Activated naive CD8-positive, alpha-beta T cell treated with anti-CD3 and anti-CD28 coated beads, Interleukin-2, amount 50 U/mL, for 24 hours (primary cell): Measurements from ENCODE around the gene KRTAP20-1.

Source experiments
- ATAC-seq: fragments of 150-1000 bp; cut with Tn5 transposase; one replicate; pipeline ENCODE4 v1.10.0; 2021
- DNase-seq: peaks from one replicate; pipeline ENCODE4 v3.0.0; 2021
- H3K27ac Mint-ChIP-seq: one replicate; pipeline ENCODE4 v1.8.0; 2021; ENCODE audit warnings: mild to moderate bottlenecking, mixed read lengths
- H3K27me3 Mint-ChIP-seq: one replicate; pipeline ENCODE4 v1.8.0; 2021; ENCODE audit warnings: mixed read lengths
- H3K36me3 Mint-ChIP-seq: one replicate; pipeline ENCODE4 v1.8.0; 2021; ENCODE audit warnings: low read depth, mixed read lengths
- H3K4me1 Mint-ChIP-seq: one replicate; pipeline ENCODE4 v1.8.0; 2021; ENCODE audit warnings: mixed read lengths
- H3K4me3 Mint-ChIP-seq: one replicate; pipeline ENCODE4 v1.8.0; 2021; ENCODE audit warnings: mild to moderate bottlenecking, moderate library complexity, mixed read lengths
- H3K9me3 Mint-ChIP-seq: one replicate; pipeline ENCODE4 v1.8.0; 2021; ENCODE audit warnings: mixed read lengths

Gene KRTAP20-1, protein sequence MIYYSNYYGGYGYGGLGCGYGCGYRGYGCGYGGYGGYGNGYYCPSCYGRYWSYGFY

GRCh38 chr21:30616125-30616524 lies at the start of gene KRTAP20-1:
Gene KRTAP20-1 (plus strand): TSS chr21:30616425. CDS start chr21:30616455, 30 bp downstream.
- DNase-seq (no peak), ATAC-seq (no peak)
- no peaks in the 10 kb centered on the region for H3K27me3 Mint-ChIP-seq
- no peak within 1 kb of the TSS for H3K4me3 Mint-ChIP-seq
- peaks cover 3% of the 10 kb centered on the region for H3K9me3 Mint-ChIP-seq
- no peak within 1 kb of the TSS for H3K27ac Mint-ChIP-seq
- no peaks in the 10 kb centered on the region for H3K36me3 Mint-ChIP-seq
- no peaks in the 10 kb centered on the region for H3K4me1 Mint-ChIP-seq

GRCh38 chr21:30567617-30568016 lies 48.6 kb upstream of the KRTAP20-1 start:
- H3K27ac Mint-ChIP-seq: no peak overlapping the region
- no peak overlapping the region for H3K4me3 Mint-ChIP-seq
- peaks cover 6% of the 10 kb centered on the region for H3K9me3 Mint-ChIP-seq
- ATAC-seq: no peak
- no peaks in the 10 kb centered on the region for H3K36me3 Mint-ChIP-seq
- no peaks in the 10 kb centered on the region for H3K27me3 Mint-ChIP-seq
- no peak for DNase-seq
- H3K4me1 Mint-ChIP-seq: no peaks in the 10 kb centered on the region

- H3K27me3 Mint-ChIP-seq: no peaks in the 10 kb centered on the region
- no peaks in the 10 kb centered on the region for H3K9me3 Mint-ChIP-seq
- H3K36me3 Mint-ChIP-seq: no peaks in the 10 kb centered on the region
- H3K4me3 Mint-ChIP-seq: no peak overlapping the region
- no peaks in the 10 kb centered on the region for H3K4me1 Mint-ChIP-seq
- ATAC-seq (no peak), DNase-seq (no peak)
- H3K27ac Mint-ChIP-seq: no peak overlapping the region
Observed at GRCh38 chr21:30577766-30578165, 38.5 kb upstream of the KRTAP20-1 start.

GRCh38 chr21:30579346-30579745 lies 36.9 kb upstream of the KRTAP20-1 start:
- Mint-ChIP-seq H3K9me3 (no peaks in the 10 kb centered on the region), H3K4me1 (no peaks in the 10 kb centered on the region), H3K27ac (no peak overlapping the region), H3K27me3 (no peaks in the 10 kb centered on the region), H3K4me3 (no peak overlapping the region), H3K36me3 (no peaks in the 10 kb centered on the region)
- ATAC-seq (no peak), DNase-seq (no peak)

DNA sequence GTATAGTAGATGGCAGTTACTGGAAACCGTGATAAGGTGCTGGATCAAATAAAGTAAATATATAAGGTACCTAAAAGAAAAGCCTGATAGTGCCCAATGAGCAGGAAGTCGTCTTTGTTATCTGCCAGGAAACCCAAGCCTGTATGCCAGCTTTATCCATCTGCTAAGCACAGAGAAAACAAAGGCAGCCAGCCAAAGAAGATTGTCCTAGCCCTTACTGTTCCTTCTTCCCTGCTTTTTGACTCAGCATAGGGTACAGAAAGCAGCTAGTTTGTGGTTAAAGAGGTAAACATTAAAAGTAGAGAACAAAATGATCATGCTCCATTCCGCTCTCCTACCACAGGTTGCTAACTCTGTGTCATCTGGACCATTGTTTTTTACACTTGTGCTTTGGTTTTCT lies 36.1 kb upstream of the KRTAP20-1 start:
- H3K27me3 Mint-ChIP-seq: no peaks in the 10 kb centered on the region
- no peak for ATAC-seq
- no peak overlapping the region for H3K4me3 Mint-ChIP-seq

GRCh38 chr21:30582870-30583269 lies 33.4 kb upstream of the KRTAP20-1 start:
- ATAC-seq: no peak
- Mint-ChIP-seq H3K27me3 (no peaks in the 10 kb centered on the region), H3K36me3 (no peaks in the 10 kb centered on the region)

More for the DNA sequence above, 36.1 kb upstream of the KRTAP20-1 start:
- Mint-ChIP-seq H3K9me3 (no peaks in the 10 kb centered on the region), H3K27ac (no peak overlapping the region), H3K36me3 (no peaks in the 10 kb centered on the region), H3K4me1 (no peaks in the 10 kb centered on the region)
- no peak for DNase-seq

GRCh38 chr21:30590297-30590696 lies 25.9 kb upstream of the KRTAP20-1 start, which contains the start of gene KRTAP22-2:
Gene KRTAP22-2 (minus strand): TSS chr21:30590397.
- ATAC-seq (no peak), DNase-seq (no peak)
- H3K4me3 Mint-ChIP-seq: no peak within 1 kb of the TSS
- H3K4me1 Mint-ChIP-seq: no peaks in the 10 kb centered on the region
- no peaks in the 10 kb centered on the region for H3K36me3 Mint-ChIP-seq
- no peaks in the 10 kb centered on the region for H3K27me3 Mint-ChIP-seq
- no peaks in the 10 kb centered on the region for H3K9me3 Mint-ChIP-seq
- H3K27ac Mint-ChIP-seq: no peak within 1 kb of the TSS

More at GRCh38 chr21:30582870-30583269, 33.4 kb upstream of the KRTAP20-1 start:
- Mint-ChIP-seq H3K4me1 (no peaks in the 10 kb centered on the region), H3K27ac (no peak overlapping the region), H3K4me3 (no peak overlapping the region), H3K9me3 (no peaks in the 10 kb centered on the region)
- no peak for DNase-seq

- Mint-ChIP-seq H3K4me1 (no peaks in the 10 kb centered on the region), H3K9me3 (no peaks in the 10 kb centered on the region), H3K4me3 (no peak within 1 kb of the TSS), H3K27ac (no peak within 1 kb of the TSS), H3K27me3 (no peaks in the 10 kb centered on the region), H3K36me3 (no peaks in the 10 kb centered on the region)
- DNase-seq (no peak), ATAC-seq (no peak)
Observed at GRCh38 chr21:30592140-30592539, 24.1 kb upstream of the KRTAP20-1 start, which contains the start of gene KRTAP6-3. Gene KRTAP6-3 (plus strand): TSS chr21:30592440. CDS start chr21:30592446, 6 bp downstream.

DNA sequence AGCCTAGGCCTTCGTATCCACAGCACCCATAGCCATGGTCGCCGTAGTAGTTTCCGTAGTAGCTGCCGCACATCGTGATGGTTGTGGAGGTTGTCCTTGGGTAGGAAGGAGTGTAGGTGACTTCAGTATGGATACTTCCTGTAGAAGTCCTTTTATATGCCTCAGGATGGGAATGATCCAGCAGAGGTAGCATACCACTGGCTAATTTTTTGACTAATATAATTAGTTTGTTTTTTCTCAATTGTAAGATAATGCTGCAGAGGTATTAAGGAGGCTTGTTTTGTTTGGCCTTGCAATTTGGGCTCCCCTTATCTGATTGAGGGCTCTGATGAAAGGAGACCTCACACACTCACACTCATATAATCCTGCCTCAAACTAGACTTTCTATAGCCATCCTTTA lies 17.4 kb upstream of the KRTAP20-1 start, which contains the start of gene KRTAP6-2:
KRTAP6-2 (minus strand) TSS at position 101 of the 400 bp plus-strand sequence; CDS start at position 73, 28 bp downstream.
- no peak for DNase-seq
- H3K4me1 Mint-ChIP-seq: no peaks in the 10 kb centered on the region
- no peak for ATAC-seq
- no peak within 1 kb of the TSS for H3K4me3 Mint-ChIP-seq
- H3K27ac Mint-ChIP-seq: no peak within 1 kb of the TSS
- H3K27me3 Mint-ChIP-seq: no peaks in the 10 kb centered on the region
- H3K9me3 Mint-ChIP-seq: peaks cover 11% of the 10 kb centered on the region
- H3K36me3 Mint-ChIP-seq: no peaks in the 10 kb centered on the region

DNA sequence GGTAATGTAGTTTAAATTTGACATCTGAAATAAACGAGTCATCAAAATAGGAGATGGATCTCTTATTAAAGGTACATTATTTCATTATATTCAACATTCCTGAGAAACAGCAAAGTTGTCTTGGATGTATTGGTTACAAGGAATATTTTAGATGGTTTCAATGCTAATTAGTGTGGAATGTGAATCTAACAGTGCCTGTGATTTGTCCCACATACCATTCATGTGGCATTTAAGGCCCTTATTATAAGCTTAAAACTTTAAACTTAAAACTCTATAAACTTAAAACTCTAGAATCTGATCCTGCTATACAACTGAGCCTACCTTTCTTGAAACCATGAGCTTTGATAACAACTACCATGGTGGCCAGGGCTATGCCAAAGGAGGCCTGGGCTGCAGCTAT lies 15.4 kb upstream of the KRTAP20-1 start, which contains the start of gene KRTAP22-1:
KRTAP22-1 (plus strand) TSS at position 301 of the 400 bp plus-strand sequence.
- H3K27ac Mint-ChIP-seq: no peak within 1 kb of the TSS
- no peaks in the 10 kb centered on the region for H3K27me3 Mint-ChIP-seq
- no peaks in the 10 kb centered on the region for H3K36me3 Mint-ChIP-seq
- no peak for ATAC-seq
- no peak for DNase-seq
- peaks cover 11% of the 10 kb centered on the region for H3K9me3 Mint-ChIP-seq
- H3K4me1 Mint-ChIP-seq: no peaks in the 10 kb centered on the region
- H3K4me3 Mint-ChIP-seq: no peak within 1 kb of the TSS

DNA sequence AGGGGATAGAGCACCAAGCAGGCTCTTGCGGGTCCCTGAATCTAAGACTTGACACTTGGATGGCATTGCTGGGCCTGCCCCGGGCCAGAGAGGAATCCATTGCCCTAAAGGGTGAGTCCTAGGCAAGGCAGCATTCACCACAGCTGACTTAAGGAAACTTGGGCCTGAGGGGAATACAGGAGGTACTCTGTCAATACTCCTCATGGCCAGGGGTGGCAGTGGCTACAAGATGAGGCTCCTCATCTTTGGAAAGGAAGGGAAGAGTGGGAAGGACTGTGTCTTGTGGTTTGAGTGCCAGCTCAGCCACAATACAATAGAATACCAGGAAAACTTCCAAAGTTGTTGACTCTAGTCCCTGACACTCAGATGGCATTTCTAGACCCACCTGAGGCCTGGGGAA lies 10.3 kb upstream of the KRTAP20-1 start:
- H3K9me3 Mint-ChIP-seq: peaks cover 20% of the 10 kb centered on the region
- no peak overlapping the region for H3K4me3 Mint-ChIP-seq
- H3K27ac Mint-ChIP-seq: no peak overlapping the region
- no peaks in the 10 kb centered on the region for H3K36me3 Mint-ChIP-seq
- no peaks in the 10 kb centered on the region for H3K4me1 Mint-ChIP-seq
- no peaks in the 10 kb centered on the region for H3K27me3 Mint-ChIP-seq
- DNase-seq (no peak), ATAC-seq (peak; percentile 20)

DNA sequence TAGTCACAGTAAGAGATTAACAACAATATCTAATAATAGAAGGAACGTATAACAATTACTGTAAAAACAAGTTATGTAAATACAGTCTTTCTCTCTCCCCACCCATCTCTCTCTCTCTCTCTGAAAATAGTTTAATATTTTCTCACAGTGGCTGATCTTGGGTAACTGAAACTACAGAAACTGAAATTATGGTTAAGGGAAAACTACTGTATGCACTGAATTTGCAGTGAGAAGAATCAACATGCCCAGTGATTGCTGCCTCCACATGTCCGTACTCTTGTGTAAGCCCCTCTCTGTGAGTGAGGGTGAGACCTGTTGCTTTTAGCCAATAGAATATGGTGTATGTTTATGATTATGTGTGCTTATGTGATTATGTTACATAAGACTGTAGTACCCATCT lies 4.1 kb upstream of the KRTAP20-1 start:
- H3K4me3 Mint-ChIP-seq: no peak overlapping the region
- no peak for DNase-seq
- no peaks in the 10 kb centered on the region for H3K4me1 Mint-ChIP-seq
- no peaks in the 10 kb centered on the region for H3K36me3 Mint-ChIP-seq
- H3K9me3 Mint-ChIP-seq: peaks cover 12% of the 10 kb centered on the region
- no peak overlapping the region for H3K27ac Mint-ChIP-seq
- H3K27me3 Mint-ChIP-seq: no peaks in the 10 kb centered on the region
- ATAC-seq: no peak

DNA sequence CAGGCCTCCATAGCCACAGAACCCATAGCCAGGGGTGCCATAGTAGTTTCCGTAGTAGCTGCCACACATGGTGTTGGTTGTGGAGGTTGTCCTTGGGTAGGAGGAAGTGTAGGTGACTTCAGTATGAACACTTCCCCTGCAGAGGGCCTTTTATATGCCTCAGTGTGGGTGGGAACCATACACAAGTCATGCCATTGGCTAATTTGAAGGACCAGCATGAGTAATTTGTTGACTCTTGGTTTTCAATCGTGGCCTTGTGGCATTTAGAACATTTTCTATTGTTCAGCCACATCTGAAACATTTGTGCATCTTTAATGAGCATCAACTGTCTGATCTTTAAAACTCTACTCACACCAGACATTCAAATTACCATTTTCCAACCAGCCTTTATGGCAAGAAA lies 2.4 kb upstream of the KRTAP20-1 start, which contains the start of gene KRTAP6-1:
KRTAP6-1 (minus strand) TSS at position 95 of the 400 bp plus-strand sequence; CDS start at position 69, 26 bp downstream.
- H3K36me3 Mint-ChIP-seq: no peaks in the 10 kb centered on the region
- ATAC-seq: no peak
- no peak for DNase-seq
- no peak within 1 kb of the TSS for H3K4me3 Mint-ChIP-seq
- H3K4me1 Mint-ChIP-seq: no peaks in the 10 kb centered on the region
- no peaks in the 10 kb centered on the region for H3K27me3 Mint-ChIP-seq
- H3K27ac Mint-ChIP-seq: no peak within 1 kb of the TSS
- peaks cover 8% of the 10 kb centered on the region for H3K9me3 Mint-ChIP-seq

DNA sequence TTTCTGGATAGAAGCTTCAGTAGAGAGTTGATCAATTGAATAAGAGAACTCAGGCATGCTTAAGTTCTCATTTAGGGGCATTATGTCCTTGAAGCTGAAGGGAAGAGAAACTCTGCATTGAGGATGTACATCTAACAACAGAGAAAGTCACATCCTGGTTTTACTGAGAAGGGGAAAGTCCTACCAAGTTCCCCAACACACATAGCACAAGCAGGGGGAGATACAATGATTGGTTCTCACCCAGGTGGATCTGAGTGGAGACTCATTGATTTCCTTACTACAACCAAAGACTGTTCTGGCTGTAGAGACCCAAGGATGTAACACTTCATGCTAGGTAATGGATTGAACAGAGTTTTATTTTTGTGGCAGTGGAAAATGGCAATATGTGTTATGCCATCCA lies 1.0 kb upstream of the KRTAP20-1 start:
- Mint-ChIP-seq H3K36me3 (no peaks in the 10 kb centered on the region), H3K27ac (no peak overlapping the region), H3K4me1 (no peaks in the 10 kb centered on the region), H3K27me3 (no peaks in the 10 kb centered on the region), H3K9me3 (peaks cover 3% of the 10 kb centered on the region), H3K4me3 (no peak overlapping the region)
- DNase-seq: no peak
- no peak for ATAC-seq

DNA sequence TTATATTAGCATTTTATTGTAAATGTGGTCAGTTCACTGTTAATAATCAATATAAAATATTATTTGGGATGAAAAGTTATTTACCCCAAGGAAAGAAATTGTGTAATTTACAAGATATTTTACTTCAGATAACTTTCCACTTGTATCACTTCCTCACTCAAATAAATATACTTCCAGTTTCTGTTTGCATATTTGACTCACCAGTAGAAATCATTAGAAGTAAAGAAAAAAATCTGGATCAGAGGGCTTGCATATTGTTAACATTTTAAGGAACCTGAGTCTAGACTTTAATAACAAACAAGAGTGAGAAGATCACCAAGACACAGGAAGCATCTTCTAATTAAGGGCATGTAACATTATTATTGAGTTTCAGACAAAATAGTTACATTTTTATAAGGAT lies 3.9 kb downstream of the KRTAP20-1 start:
- Mint-ChIP-seq H3K4me3 (no peak overlapping the region), H3K27ac (no peak overlapping the region), H3K36me3 (no peaks in the 10 kb centered on the region), H3K27me3 (no peaks in the 10 kb centered on the region), H3K4me1 (no peaks in the 10 kb centered on the region), H3K9me3 (no peaks in the 10 kb centered on the region)
- DNase-seq: no peak
- ATAC-seq: no peak

DNA sequence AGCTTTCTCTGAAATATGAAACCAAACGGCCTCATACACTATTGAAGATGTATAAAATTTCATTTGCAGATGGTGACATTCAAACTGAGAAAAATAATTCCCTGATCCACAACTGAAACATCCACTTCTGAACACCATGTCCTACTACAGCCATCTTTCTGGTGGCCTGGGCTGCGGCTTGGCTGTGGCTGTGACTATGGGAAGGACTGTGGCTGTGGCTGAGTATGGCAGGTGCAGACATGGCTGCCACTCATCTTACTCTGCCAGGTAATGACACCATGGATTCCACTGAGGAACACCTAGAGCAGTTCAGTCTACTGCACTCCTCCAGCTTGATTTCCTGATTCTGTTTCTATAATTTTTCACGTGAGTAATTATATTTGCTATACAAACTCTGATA lies 4.3 kb downstream of the KRTAP20-1 start, which contains the start of gene KRTAP20-4:
KRTAP20-4 (plus strand) TSS at position 106 of the 400 bp plus-strand sequence.
- no peak within 1 kb of the TSS for H3K4me3 Mint-ChIP-seq
- no peaks in the 10 kb centered on the region for H3K36me3 Mint-ChIP-seq
- H3K9me3 Mint-ChIP-seq: no peaks in the 10 kb centered on the region
- DNase-seq (no peak), ATAC-seq (no peak)
- H3K4me1 Mint-ChIP-seq: no peaks in the 10 kb centered on the region
- no peak within 1 kb of the TSS for H3K27ac Mint-ChIP-seq
- no peaks in the 10 kb centered on the region for H3K27me3 Mint-ChIP-seq
